NCI-H524 (cell line): ENCODE measurements around the gene LPAR5.
A peak's percentile ranks its signal among the peaks of the same experiment; 100 is the strongest.
"Not testable (repeated sequence)": the region's sequence is repeated elsewhere in the genome, so short reads cannot be mapped to it uniquely, and the experiment has no call there.

Source experiments
- DNase-seq, 2 experiments: peaks; one replicate each; lab custom pipeline; 2025; lab: John Stamatoyannopoulos, UW

Gene LPAR5

GRCh38 chr12:6606331-6607131 lies 29.2 kb downstream of the LPAR5 start:
- peak in 1 of 2 experiments; percentile 24 for DNase-seq

GRCh38 chr12:6605421-6606330 lies 30.1 kb downstream of the LPAR5 start:
- peak in 1 of 2 experiments; percentile 32 for DNase-seq

GRCh38 chr12:6604259-6605029 lies 31.3 kb downstream of the LPAR5 start:
- no peak for DNase-seq

- DNase-seq, result peak; percentile 71 to 88
These were observed 32.6 kb downstream of the LPAR5 start for GRCh38 chr12:6603095-6603567.

GRCh38 chr12:6602526-6602925 lies 33.2 kb downstream of the LPAR5 start:
- no peak for DNase-seq

DNA sequence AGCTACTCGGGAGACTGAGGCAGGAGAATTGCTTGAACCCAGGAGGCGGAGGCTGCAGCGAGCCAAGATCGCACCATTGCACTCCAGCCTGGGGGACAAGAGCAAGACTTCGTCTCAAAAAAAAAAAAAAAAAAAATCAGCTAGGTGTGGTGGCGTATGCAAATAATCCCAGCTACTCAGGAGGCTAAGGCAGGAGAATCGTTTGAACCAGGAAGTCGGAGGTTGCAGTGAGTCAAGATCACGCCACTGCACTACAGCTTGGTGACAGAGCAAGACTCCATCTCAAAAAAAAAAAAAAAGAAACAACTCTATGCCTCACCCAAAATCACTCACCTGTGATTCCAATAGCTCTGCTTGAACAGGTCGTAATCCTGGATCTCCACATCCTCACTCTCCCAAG lies 40.1 kb downstream of the LPAR5 start:
- DNase-seq, result not testable (repeated sequence)

DNA sequence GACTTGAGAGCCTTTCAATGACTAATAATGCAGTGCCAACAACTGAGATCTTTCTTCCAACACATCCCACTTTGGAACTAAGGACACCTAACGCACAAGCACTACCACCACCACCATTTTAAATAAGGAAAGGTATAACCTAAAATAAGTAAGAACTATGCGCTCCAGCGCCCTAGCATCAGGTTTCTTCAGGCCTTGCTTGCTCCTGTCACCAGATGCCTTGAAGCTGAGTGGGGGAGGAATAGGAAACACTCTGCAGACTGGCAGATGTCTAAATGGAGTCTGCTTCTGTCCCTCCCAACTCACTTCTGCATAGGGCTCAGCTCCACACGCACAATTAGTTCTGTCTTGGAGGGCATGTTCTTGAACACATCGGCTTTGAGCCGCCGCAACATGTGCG lies 43.7 kb downstream of the LPAR5 start:
- DNase-seq, result no peak

DNA sequence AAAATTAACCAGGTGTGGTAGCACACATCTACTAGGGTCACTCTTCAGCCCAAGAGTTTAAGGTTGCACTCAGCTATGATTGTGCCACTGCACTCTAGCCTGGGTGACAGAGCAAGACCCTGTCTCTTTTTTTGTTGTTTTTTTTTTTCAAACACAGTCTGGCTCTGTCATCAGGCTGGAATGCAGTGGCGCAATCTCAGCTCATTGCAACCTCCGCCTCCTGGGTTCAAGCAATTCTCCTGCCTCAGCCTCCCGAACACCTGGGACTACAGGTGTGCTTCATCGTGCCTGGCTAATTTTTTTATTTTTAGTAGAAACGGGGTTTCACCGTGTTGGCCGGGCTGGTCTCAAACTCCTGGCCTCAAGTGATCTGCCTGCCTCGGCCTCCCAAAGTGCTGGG lies 49.2 kb downstream of the LPAR5 start:
- DNase-seq, result not testable (repeated sequence)

- no peak for DNase-seq
These were observed 51.5 kb downstream of the LPAR5 start for GRCh38 chr12:6584293-6584692.

- no peak for DNase-seq
These were observed 52.8 kb downstream of the LPAR5 start for GRCh38 chr12:6582959-6583358.

DNA sequence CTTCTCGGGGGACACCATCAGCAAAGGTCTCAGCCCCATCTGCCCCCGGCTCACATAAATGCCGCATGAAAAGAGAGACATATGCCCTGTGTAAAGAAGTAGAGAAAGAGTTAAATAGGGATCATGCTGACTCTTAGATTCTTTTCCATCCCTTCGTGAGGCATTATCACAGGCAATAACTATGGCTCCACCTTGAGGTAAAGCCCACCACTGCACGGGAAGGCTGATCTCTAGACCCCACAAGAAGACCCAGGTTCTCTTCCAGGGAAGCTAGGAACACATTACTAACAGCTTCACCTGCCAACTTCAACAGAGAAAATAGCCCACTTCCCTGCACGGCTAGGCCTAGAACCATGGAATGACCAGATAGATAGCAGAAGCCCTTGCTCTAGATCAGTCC lies 53.6 kb downstream of the LPAR5 start:
- no peak for DNase-seq

GRCh38 chr12:6575648-6576047 lies 60.1 kb downstream of the LPAR5 start:
- no peak for DNase-seq

DNA sequence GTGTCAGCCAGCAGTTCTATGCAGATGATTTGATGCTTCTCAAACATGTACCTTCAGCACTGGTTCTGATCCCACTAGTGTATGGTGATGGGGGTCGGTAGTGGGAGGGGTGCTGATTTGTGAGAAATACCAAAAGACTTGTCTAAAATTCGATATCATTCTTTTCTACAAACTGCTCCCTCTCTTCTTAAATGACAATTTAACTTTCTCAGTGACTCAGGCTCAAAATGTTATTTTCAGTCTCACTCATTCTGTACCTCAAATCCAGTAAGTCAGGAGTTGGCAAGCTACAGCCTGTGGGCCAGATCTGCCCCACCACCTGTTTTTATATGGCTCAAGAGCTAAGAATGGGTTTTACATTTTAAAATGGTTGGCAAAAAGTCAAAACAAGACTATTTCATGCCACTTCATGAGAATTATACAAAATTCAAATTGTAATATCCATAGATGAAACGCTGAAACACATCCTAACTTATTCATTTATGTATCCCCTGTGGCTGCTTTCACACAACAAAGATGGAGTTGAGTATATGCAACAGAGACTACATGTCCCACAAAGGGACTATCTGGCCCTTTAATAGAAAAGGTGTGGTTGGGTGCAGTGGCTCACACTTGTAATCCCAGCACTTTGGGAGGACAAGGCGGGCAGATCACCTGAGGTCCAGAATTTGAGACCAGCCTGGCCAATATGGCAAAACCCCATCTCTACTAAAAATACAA lies 61.0 kb downstream of the LPAR5 start:
- DNase-seq, result no peak

GRCh38 chr12:6573001-6573400 lies 62.8 kb downstream of the LPAR5 start:
- no peak for DNase-seq

GRCh38 chr12:6570264-6570887 lies 65.4 kb downstream of the LPAR5 start:
- DNase-seq, result peak; percentile 26 to 62

GRCh38 chr12:6569786-6570185 lies 66.0 kb downstream of the LPAR5 start:
- no peak for DNase-seq

GRCh38 chr12:6569312-6569711 lies 66.4 kb downstream of the LPAR5 start:
- DNase-seq, result no peak
